Prostate gland (tissue), 2 donors: ENCODE results near the gene CDHR5.

ENCODE experiments used
- POLR2A ChIP-seq: fragments of 450-650 bp; IDR thresholded peaks from one replicate; pipeline ENCODE4 v1.6.1; 2016; ENCODE audit warnings: antibody characterized with exemption, mild to moderate bottlenecking
- POLR2AphosphoS5 ChIP-seq: sonication (generic); formaldehyde crosslinking; IDR thresholded peaks from one replicate; pipeline ENCODE4 v1.6.1; 2017; ENCODE audit warnings: antibody characterized with exemption
- TF ChIP-seq, protein P1 (sequence below), 4 experiments: fragments of 200-600 bp in 2 of 4; fragments of 450-650 bp in 2 of 4; sonication (generic) in 2 of 4; IDR thresholded peaks; 1 replicate in 3 of 4; 2 replicates in 1 of 4; pipeline ENCODE4 v1.5.1; 2016 to 2019; ENCODE audit warnings: antibody characterized with exemption in 4 of 4, mild to moderate bottlenecking in 2 of 4, moderate library complexity in 2 of 4

DNA sequence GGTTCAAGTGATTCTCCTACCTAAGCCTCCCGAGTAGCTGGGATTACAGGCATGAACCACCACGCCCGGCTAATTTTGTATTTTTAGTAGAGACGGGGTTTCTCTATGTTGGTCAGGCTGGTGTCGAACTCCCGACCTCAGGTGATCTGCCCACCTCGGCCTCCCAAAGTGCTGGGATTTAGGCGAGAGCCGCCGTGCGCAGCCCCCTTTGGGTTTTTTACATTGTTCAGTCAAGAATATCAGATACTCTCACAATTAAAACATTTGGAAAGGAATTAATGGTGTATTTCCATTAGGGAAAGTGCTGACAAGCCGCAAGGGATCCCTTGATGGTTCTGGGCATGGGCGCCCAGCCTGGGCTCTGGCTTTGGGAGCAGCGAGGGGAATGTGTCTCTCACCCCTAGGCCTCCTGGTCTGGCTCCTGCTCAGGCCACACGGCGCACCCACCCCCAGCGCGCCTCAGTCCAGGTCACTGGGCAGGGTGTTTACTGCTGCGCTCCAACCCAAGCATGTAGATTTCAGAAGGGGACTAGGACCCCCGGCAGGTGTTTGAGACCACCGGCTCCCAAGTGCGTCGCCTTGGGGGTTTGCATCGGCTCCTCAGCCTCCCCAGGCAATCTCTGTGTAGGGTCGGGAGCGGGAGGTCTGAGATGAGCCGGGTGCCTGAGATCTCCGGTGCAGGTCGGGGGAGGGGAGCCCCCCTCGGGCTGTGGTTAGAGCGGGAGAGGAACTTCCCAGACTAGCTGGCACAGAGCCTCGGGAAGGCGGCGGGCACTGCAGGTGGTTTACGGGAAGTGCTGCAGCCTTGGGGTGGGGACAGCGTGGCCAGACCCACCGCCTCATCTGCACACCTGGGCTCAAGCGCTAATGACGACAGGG lies 8.2 kb downstream of the CDHR5 start:
- TF ChIP-seq, protein P1, sequence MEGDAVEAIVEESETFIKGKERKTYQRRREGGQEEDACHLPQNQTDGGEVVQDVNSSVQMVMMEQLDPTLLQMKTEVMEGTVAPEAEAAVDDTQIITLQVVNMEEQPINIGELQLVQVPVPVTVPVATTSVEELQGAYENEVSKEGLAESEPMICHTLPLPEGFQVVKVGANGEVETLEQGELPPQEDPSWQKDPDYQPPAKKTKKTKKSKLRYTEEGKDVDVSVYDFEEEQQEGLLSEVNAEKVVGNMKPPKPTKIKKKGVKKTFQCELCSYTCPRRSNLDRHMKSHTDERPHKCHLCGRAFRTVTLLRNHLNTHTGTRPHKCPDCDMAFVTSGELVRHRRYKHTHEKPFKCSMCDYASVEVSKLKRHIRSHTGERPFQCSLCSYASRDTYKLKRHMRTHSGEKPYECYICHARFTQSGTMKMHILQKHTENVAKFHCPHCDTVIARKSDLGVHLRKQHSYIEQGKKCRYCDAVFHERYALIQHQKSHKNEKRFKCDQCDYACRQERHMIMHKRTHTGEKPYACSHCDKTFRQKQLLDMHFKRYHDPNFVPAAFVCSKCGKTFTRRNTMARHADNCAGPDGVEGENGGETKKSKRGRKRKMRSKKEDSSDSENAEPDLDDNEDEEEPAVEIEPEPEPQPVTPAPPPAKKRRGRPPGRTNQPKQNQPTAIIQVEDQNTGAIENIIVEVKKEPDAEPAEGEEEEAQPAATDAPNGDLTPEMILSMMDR (IDR thresholded peaks at IDR 0.05): no peak
- TF ChIP-seq POLR2AphosphoS5 (no peak), POLR2A (no peak)
